Stomach (tissue), 4 donors: ENCODE measurements around the gene RICTOR.

Experiments used
- POLR2A ChIP-seq, 4 donors: fragments of 450-650 bp; IDR thresholded peaks; one replicate each; pipeline ENCODE4 v1.6.1; 2016; ENCODE audit warnings: antibody characterized with exemption in 4 of 4, control low read depth in 2 of 4, mild to moderate bottlenecking in 1 of 4, moderate library complexity in 1 of 4
- POLR2AphosphoS5 ChIP-seq, 3 donors: sonication (generic); formaldehyde crosslinking; IDR thresholded peaks; one replicate each; pipeline ENCODE4 v1.6.1; 2016; ENCODE audit warnings: antibody characterized with exemption in 3 of 3
- TF ChIP-seq, protein P1 (sequence below), 7 experiments: fragments of 450-650 bp in 4 of 7; fragments of 200-600 bp in 3 of 7; sonication (generic) in 3 of 7; IDR thresholded peaks; one replicate each; pipeline ENCODE4 v1.5.1; 2016 to 2019; ENCODE audit warnings: antibody characterized with exemption in 7 of 7, control low read depth in 2 of 7, mild to moderate bottlenecking in 1 of 7

DNA sequence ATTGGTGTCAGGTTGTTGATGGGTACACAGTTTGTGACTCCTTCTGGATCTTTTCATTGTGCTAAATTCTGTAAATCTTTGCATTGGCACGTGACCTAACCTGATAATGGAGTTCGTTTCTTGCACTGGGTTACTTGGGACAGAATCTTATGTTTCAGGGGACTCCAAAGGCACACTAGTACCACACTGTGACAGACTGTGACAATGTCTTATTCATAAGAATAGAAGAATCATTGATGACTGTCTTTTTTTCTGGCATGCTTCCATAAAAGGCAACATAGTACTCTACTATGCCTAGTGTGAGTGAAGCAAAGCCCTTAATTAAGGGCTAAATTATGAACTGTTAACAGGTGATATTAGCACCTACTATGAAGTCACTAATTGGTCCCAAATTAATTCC lies 35.4 kb upstream of the RICTOR start:
- TF ChIP-seq POLR2AphosphoS5 (IDR thresholded peaks at IDR 0.05) (no peak), POLR2A (IDR thresholded peaks at IDR 0.05) (no peak)
- TF ChIP-seq, protein P1, sequence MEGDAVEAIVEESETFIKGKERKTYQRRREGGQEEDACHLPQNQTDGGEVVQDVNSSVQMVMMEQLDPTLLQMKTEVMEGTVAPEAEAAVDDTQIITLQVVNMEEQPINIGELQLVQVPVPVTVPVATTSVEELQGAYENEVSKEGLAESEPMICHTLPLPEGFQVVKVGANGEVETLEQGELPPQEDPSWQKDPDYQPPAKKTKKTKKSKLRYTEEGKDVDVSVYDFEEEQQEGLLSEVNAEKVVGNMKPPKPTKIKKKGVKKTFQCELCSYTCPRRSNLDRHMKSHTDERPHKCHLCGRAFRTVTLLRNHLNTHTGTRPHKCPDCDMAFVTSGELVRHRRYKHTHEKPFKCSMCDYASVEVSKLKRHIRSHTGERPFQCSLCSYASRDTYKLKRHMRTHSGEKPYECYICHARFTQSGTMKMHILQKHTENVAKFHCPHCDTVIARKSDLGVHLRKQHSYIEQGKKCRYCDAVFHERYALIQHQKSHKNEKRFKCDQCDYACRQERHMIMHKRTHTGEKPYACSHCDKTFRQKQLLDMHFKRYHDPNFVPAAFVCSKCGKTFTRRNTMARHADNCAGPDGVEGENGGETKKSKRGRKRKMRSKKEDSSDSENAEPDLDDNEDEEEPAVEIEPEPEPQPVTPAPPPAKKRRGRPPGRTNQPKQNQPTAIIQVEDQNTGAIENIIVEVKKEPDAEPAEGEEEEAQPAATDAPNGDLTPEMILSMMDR (IDR thresholded peaks at IDR 0.05) = no peak
